Measurements from ENCODE around the gene OLIG2. TPM values are rescaled to one million over a fixed set of nuclear protein-coding genes. Genes with fewer than 3 reads are reported as not detected.

Gene OLIG2
- total RNA-seq, 1 donor: not detected

- Histone ChIP-seq H3K9me3 (ENCODE audit: low read depth, low read length) (no peaks in the 10 kb centered on the region), H3K79me2 (ENCODE audit: insufficient read depth, low read length) (no peaks in the 10 kb centered on the region), H3K4me3 (ENCODE audit: insufficient read depth, low read length) (no peak overlapping the region), H3K4me1 (ENCODE audit: insufficient read depth, low read length) (no peaks in the 10 kb centered on the region), H3K27me3 (ENCODE audit: insufficient read depth, low read length) (peaks cover 97% of the 10 kb centered on the region), H3K27ac (ENCODE audit: low read depth, low read length) (no peak overlapping the region), H4K20me1 (ENCODE audit: insufficient read depth, low read length) (no peaks in the 10 kb centered on the region), H2AFZ (ENCODE audit: low read length) (no peak overlapping the region), H3K36me3 (ENCODE audit: insufficient read depth, low read length) (no peaks in the 10 kb centered on the region), H3K4me2 (ENCODE audit: insufficient read depth, low read length) (no peak overlapping the region)
- no peak for TF ChIP-seq CTCF (IDR thresholded peaks at IDR 0.05; ENCODE audit: extremely low read depth, low read depth, low read length)
- peak; percentile 76 for DNase-seq (ENCODE audit: insufficient read length, low spot score, missing footprints)
These were observed 4.3 kb downstream of the OLIG2 start for GRCh38 chr21:33029975-33030461.

GRCh38 chr21:33030633-33031032, 4.9 kb downstream of the OLIG2 start:
- Histone ChIP-seq H3K36me3 (ENCODE audit: insufficient read depth, low read length) (no peaks in the 10 kb centered on the region), H4K20me1 (ENCODE audit: insufficient read depth, low read length) (no peaks in the 10 kb centered on the region)

GRCh38 chr21:33031152-33031911, 5.6 kb downstream of the OLIG2 start:
- DNase-seq (ENCODE audit: insufficient read length, low spot score, missing footprints): peak; percentile 69
- H3K9me3 ChIP-seq (ENCODE audit: low read depth, low read length): no peaks in the 10 kb centered on the region
- H4K20me1 ChIP-seq (ENCODE audit: insufficient read depth, low read length): no peaks in the 10 kb centered on the region
- no peaks in the 10 kb centered on the region for H3K79me2 ChIP-seq (ENCODE audit: insufficient read depth, low read length)
- TF ChIP-seq CTCF (IDR thresholded peaks at IDR 0.05; ENCODE audit: extremely low read depth, low read depth, low read length): no peak
- H3K27ac ChIP-seq (ENCODE audit: low read depth, low read length): no peak overlapping the region
- H2AFZ ChIP-seq (ENCODE audit: low read length): no peak overlapping the region
- peaks cover 4% of the 10 kb centered on the region for H3K4me1 ChIP-seq (ENCODE audit: insufficient read depth, low read length)
- peaks cover 85% of the 10 kb centered on the region for H3K27me3 ChIP-seq (ENCODE audit: insufficient read depth, low read length)
- H3K36me3 ChIP-seq (ENCODE audit: insufficient read depth, low read length): no peaks in the 10 kb centered on the region
- no peak overlapping the region for H3K4me2 ChIP-seq (ENCODE audit: insufficient read depth, low read length)
- no peak overlapping the region for H3K4me3 ChIP-seq (ENCODE audit: insufficient read depth, low read length)

More at GRCh38 chr21:33030633-33031032, 4.9 kb downstream of the OLIG2 start:
- Histone ChIP-seq H3K9me3 (ENCODE audit: low read depth, low read length) (no peaks in the 10 kb centered on the region), H3K79me2 (ENCODE audit: insufficient read depth, low read length) (no peaks in the 10 kb centered on the region), H2AFZ (ENCODE audit: low read length) (no peak overlapping the region), H3K4me3 (ENCODE audit: insufficient read depth, low read length) (no peak overlapping the region), H3K27me3 (ENCODE audit: insufficient read depth, low read length) (peaks cover 92% of the 10 kb centered on the region), H3K4me2 (ENCODE audit: insufficient read depth, low read length) (no peak overlapping the region), H3K27ac (ENCODE audit: low read depth, low read length) (no peak overlapping the region), H3K4me1 (ENCODE audit: insufficient read depth, low read length) (no peaks in the 10 kb centered on the region)
- no peak for TF ChIP-seq CTCF (IDR thresholded peaks at IDR 0.05; ENCODE audit: extremely low read depth, low read depth, low read length)
- peak; percentile 79 for DNase-seq (ENCODE audit: insufficient read length, low spot score, missing footprints)

- DNase-seq (ENCODE audit: insufficient read length, low spot score, missing footprints): peak; percentile 78
- no peaks in the 10 kb centered on the region for H3K9me3 ChIP-seq (ENCODE audit: low read depth, low read length)
- H3K4me1 ChIP-seq (ENCODE audit: insufficient read depth, low read length): peaks cover 9% of the 10 kb centered on the region
- no peaks in the 10 kb centered on the region for H4K20me1 ChIP-seq (ENCODE audit: insufficient read depth, low read length)
- H2AFZ ChIP-seq (ENCODE audit: low read length): no peak overlapping the region
- H3K4me2 ChIP-seq (ENCODE audit: insufficient read depth, low read length): no peak overlapping the region
- TF ChIP-seq CTCF (IDR thresholded peaks at IDR 0.05; ENCODE audit: extremely low read depth, low read depth, low read length): no peak
- no peak overlapping the region for H3K4me3 ChIP-seq (ENCODE audit: insufficient read depth, low read length)
- H3K79me2 ChIP-seq (ENCODE audit: insufficient read depth, low read length): no peaks in the 10 kb centered on the region
- H3K27me3 ChIP-seq (ENCODE audit: insufficient read depth, low read length): peaks cover 73% of the 10 kb centered on the region
- no peak overlapping the region for H3K27ac ChIP-seq (ENCODE audit: low read depth, low read length)
- no peaks in the 10 kb centered on the region for H3K36me3 ChIP-seq (ENCODE audit: insufficient read depth, low read length)
These were observed 6.8 kb downstream of the OLIG2 start for GRCh38 chr21:33032434-33033047.
